HepG2 (cell line): Measurements from ENCODE around the gene TRIM3. TPM values are rescaled to one million over a fixed set of nuclear protein-coding genes. Genes with fewer than 3 reads are reported as not detected.

Experiments
- ATF7 ChIP-seq, 2 experiments: fragments of 450-650 bp in 1 of 2; sonication (generic) in 1 of 2; formaldehyde crosslinking in 1 of 2; IDR thresholded peaks; 2 replicates each; pipeline versions ENCODE4 v1.4.0 to v1.6.1; 2016 to 2020; ENCODE audit warnings: antibody characterized with exemption in 1 of 2, mild to moderate bottlenecking in 1 of 2, missing genetic modification reagents in 1 of 2
- CCDC6 ChIP-seq: sonication (generic); formaldehyde crosslinking; IDR thresholded peaks from 2 replicates; pipeline ENCODE4 v1.8.1; 2022; ENCODE audit warnings: mild to moderate bottlenecking, missing genetic modification reagents, moderate library complexity
- GATA4 ChIP-seq: sonication (generic); IDR thresholded peaks from 2 replicates; pipeline ENCODE4 v1.6.1; 2016; ENCODE audit warnings: antibody characterized with exemption, low read depth, borderline replicate concordance
- JARID2 ChIP-seq: sonication (generic); formaldehyde crosslinking; IDR thresholded peaks from 2 replicates; pipeline ENCODE4 v1.8.1; 2023; ENCODE audit warnings: missing genetic modification reagents, inconsistent platforms; ENCODE audit not compliant: insufficient replicate concordance
- JUNB ChIP-seq: sonication (generic); formaldehyde crosslinking; IDR thresholded peaks from 2 replicates; pipeline ENCODE4 v1.8.0; 2022; ENCODE audit warnings: missing genetic modification reagents, mild to moderate bottlenecking, borderline replicate concordance
- NBN ChIP-seq: fragments of 450-650 bp; conservative IDR thresholded peaks from 2 replicates; pipeline ENCODE4 v1.6.1; 2017
- NFIC ChIP-seq: IDR thresholded peaks from 2 replicates; pipeline ENCODE4 v1.6.1; 2012; ENCODE audit warnings: mild to moderate bottlenecking, low read length, inconsistent platforms
- NR2F6 ChIP-seq, 2 experiments: IDR thresholded peaks; 2 replicates each; pipeline ENCODE4 v1.6.1; 2016; ENCODE audit warnings: antibody characterized with exemption in 1 of 2, mild to moderate bottlenecking in 1 of 2
- RBAK ChIP-seq: sonication (generic); formaldehyde crosslinking; IDR thresholded peaks from 2 replicates; pipeline ENCODE4 v1.5.1; 2020; ENCODE audit warnings: mild to moderate bottlenecking, missing genetic modification reagents
- SCMH1 ChIP-seq: sonication (generic); formaldehyde crosslinking; IDR thresholded peaks from 2 replicates; pipeline ENCODE4 v1.9.0; 2021; ENCODE audit warnings: missing genetic modification reagents, mild to moderate bottlenecking, borderline replicate concordance
- TEAD2 ChIP-seq: sonication (generic); formaldehyde crosslinking; IDR thresholded peaks from 2 replicates; pipeline ENCODE4 v1.9.0; 2021; ENCODE audit warnings: missing genetic modification reagents
- TMF1 ChIP-seq: sonication (generic); formaldehyde crosslinking; IDR thresholded peaks from 2 replicates; pipeline ENCODE4 v1.8.1; 2022; ENCODE audit warnings: low read depth, missing genetic modification reagents
- WIZ ChIP-seq: sonication (generic); formaldehyde crosslinking; IDR thresholded peaks from 2 replicates; pipeline ENCODE4 v1.5.1; 2020; ENCODE audit warnings: mild to moderate bottlenecking, missing genetic modification reagents
- YY1 ChIP-seq: IDR thresholded peaks from 2 replicates; pipeline ENCODE4 v1.6.1; 2011; ENCODE audit warnings: low read length, low read depth, moderate library complexity, mild to moderate bottlenecking; ENCODE audit not compliant: insufficient read depth, insufficient replicate concordance
- ZC3H4 ChIP-seq: sonication (generic); formaldehyde crosslinking; IDR thresholded peaks from 2 replicates; pipeline ENCODE4 v1.4.0; 2020; ENCODE audit warnings: missing genetic modification reagents, borderline replicate concordance
- ZNF232 ChIP-seq: sonication (generic); formaldehyde crosslinking; IDR thresholded peaks from 2 replicates; pipeline ENCODE4 v1.4.0; 2020; ENCODE audit warnings: missing genetic modification reagents, borderline replicate concordance
- ZNF24 ChIP-seq: fragments of 450-650 bp; IDR thresholded peaks from 2 replicates; pipeline ENCODE4 v1.6.1; 2017; ENCODE audit warnings: antibody characterized with exemption, mild to moderate bottlenecking
- ZNF256 ChIP-seq: sonication (generic); formaldehyde crosslinking; conservative IDR thresholded peaks from 2 replicates; pipeline ENCODE4 v1.4.0; 2020; ENCODE audit warnings: missing genetic modification reagents
- ZNF564 ChIP-seq: sonication (generic); formaldehyde crosslinking; IDR thresholded peaks from 2 replicates; pipeline ENCODE4 v1.8.1; 2023; ENCODE audit warnings: mild to moderate bottlenecking, missing genetic modification reagents
- ZNF792 ChIP-seq: IDR thresholded peaks from 2 replicates; pipeline ENCODE4 v1.6.1; 2016
- polyA plus RNA-seq, 8 experiments: library from polyadenylated mRNA; depleted of rRNA in 3 of 8; stranded (reverse) in 7 of 8; unstranded in 1 of 8; fragments of >200 nt; fragmentation: Illumina TruSeq in 4 of 8; extraction: Trizol in 4 of 8; gene quantifications; 2 replicates each; pipeline versions ENCODE4 v1.2.1 to v1.2.3, GENCODE V29; 2011 to 2016; ENCODE audit warnings: low read depth in 4 of 8, missing spikeins in 1 of 8, mixed read lengths in 1 of 8; ENCODE audit not compliant: insufficient read depth in 1 of 8
- total RNA-seq, 5 experiments: library from RNA; depleted of rRNA; stranded (reverse); fragments of >200 nt; fragmentation: Illumina TruSeq; extraction: Trizol; gene quantifications; 2 replicates each; pipeline ENCODE4 v1.2.3, GENCODE V29; 2016; ENCODE audit warnings: low read depth in 1 of 5
- TF ChIP-seq, protein P1 (sequence below): sonication (generic); formaldehyde crosslinking; IDR thresholded peaks from 2 replicates; pipeline ENCODE4 v1.8.0; 2022; ENCODE audit warnings: mild to moderate bottlenecking, missing genetic modification reagents
- TF ChIP-seq, protein P2 (sequence below): sonication (generic); formaldehyde crosslinking; IDR thresholded peaks from 2 replicates; pipeline ENCODE4 v1.9.0; 2021; ENCODE audit warnings: missing genetic modification reagents, borderline replicate concordance
- TF ChIP-seq, protein P3 (sequence below): sonication (generic); formaldehyde crosslinking; IDR thresholded peaks from 2 replicates; pipeline ENCODE4 v1.4.0; 2020; ENCODE audit warnings: missing genetic modification reagents
- TF ChIP-seq, protein P4 (sequence below): sonication (generic); formaldehyde crosslinking; IDR thresholded peaks from 2 replicates; pipeline ENCODE4 v1.5.0; 2020; ENCODE audit warnings: mild to moderate bottlenecking, missing genetic modification reagents, moderate library complexity
- TF ChIP-seq, protein P5 (sequence below): sonication (generic); formaldehyde crosslinking; IDR thresholded peaks from 2 replicates; pipeline ENCODE4 v1.9.0; 2022; ENCODE audit warnings: low read depth, missing genetic modification reagents

TRIM3 gene
- total and polyA plus RNA-seq, 2 of the 13 experiments (the other 11 are each of a cell fraction or from before 2014, with no cell fraction given) = 3.6 to 6.3 TPM

DNA sequence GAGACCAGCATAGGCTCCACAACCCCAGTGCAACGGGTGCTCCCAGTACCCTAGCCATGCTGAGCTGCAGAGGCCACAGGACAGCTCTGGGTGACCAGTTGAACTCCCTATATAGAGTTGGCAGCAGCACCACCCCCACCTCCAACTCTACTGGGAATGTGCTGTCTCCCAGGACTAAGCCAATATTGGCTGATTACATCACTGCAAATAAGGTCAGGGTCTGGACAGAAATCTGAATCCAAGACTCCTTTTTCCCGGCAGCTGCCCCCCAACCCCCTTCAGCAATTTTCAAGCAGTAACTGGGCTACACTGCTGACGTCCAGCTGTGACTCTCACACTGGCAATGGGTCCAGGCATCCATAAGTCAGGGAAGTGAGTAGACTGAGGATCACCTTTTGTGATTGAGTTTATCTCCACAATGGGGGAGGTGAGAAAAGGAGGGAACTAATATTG lies 32.8 kb downstream of the TRIM3 start, which contains the start of gene HPX (continued):
- TF ChIP-seq, protein P1, sequence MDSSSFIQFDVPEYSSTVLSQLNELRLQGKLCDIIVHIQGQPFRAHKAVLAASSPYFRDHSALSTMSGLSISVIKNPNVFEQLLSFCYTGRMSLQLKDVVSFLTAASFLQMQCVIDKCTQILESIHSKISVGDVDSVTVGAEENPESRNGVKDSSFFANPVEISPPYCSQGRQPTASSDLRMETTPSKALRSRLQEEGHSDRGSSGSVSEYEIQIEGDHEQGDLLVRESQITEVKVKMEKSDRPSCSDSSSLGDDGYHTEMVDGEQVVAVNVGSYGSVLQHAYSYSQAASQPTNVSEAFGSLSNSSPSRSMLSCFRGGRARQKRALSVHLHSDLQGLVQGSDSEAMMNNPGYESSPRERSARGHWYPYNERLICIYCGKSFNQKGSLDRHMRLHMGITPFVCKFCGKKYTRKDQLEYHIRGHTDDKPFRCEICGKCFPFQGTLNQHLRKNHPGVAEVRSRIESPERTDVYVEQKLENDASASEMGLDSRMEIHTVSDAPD (CRISPR knock-in tag) = no peak
- no peak for TF ChIP-seq ZNF256 (CRISPR knock-in tag)
- TF ChIP-seq TMF1 (CRISPR knock-in tag) = no peak
- TF ChIP-seq SCMH1 (CRISPR knock-in tag) = no peak
- TF ChIP-seq ZC3H4 (CRISPR knock-in tag) = no peak
- TF ChIP-seq GATA4 = no peak
- no peak for TF ChIP-seq WIZ
- TF ChIP-seq ZNF564 (CRISPR knock-in tag) = no peak
- TF ChIP-seq YY1 = no peak
- TF ChIP-seq ZNF24 = no peak
- peak; percentile 76 for TF ChIP-seq NR2F6 (IDR thresholded peaks at IDR 0.05)
- peak; percentile 82 for TF ChIP-seq NR2F6 (CRISPR knock-in tag; IDR thresholded peaks at IDR 0.05)
- TF ChIP-seq ATF7 (IDR thresholded peaks at IDR 0.05) = no peak
- TF ChIP-seq ATF7 (CRISPR knock-in tag; IDR thresholded peaks at IDR 0.05) = no peak
- no peak for TF ChIP-seq CCDC6 (CRISPR knock-in tag)
- no peak for TF ChIP-seq TEAD2 (CRISPR knock-in tag)
- TF ChIP-seq ZNF792 (CRISPR knock-in tag) = peak; percentile 40; the same call in 1 of the 2 replicates
- no peak for TF ChIP-seq JARID2 (CRISPR knock-in tag)
- TF ChIP-seq, protein P2, sequence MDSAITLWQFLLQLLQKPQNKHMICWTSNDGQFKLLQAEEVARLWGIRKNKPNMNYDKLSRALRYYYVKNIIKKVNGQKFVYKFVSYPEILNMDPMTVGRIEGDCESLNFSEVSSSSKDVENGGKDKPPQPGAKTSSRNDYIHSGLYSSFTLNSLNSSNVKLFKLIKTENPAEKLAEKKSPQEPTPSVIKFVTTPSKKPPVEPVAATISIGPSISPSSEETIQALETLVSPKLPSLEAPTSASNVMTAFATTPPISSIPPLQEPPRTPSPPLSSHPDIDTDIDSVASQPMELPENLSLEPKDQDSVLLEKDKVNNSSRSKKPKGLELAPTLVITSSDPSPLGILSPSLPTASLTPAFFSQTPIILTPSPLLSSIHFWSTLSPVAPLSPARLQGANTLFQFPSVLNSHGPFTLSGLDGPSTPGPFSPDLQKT (CRISPR knock-in tag) = no peak
- TF ChIP-seq, protein P3, sequence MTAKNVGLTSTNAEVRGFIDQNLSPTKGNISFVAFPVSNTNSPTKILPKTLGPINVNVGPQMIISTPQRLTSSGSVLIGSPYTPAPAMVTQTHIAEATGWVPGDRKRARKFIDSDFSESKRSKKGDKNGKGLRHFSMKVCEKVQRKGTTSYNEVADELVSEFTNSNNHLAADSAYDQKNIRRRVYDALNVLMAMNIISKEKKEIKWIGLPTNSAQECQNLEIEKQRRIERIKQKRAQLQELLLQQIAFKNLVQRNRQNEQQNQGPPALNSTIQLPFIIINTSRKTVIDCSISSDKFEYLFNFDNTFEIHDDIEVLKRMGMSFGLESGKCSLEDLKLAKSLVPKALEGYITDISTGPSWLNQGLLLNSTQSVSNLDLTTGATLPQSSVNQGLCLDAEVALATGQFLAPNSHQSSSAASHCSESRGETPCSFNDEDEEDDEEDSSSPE = no peak
- TF ChIP-seq NBN = no peak
- TF ChIP-seq, protein P4, sequence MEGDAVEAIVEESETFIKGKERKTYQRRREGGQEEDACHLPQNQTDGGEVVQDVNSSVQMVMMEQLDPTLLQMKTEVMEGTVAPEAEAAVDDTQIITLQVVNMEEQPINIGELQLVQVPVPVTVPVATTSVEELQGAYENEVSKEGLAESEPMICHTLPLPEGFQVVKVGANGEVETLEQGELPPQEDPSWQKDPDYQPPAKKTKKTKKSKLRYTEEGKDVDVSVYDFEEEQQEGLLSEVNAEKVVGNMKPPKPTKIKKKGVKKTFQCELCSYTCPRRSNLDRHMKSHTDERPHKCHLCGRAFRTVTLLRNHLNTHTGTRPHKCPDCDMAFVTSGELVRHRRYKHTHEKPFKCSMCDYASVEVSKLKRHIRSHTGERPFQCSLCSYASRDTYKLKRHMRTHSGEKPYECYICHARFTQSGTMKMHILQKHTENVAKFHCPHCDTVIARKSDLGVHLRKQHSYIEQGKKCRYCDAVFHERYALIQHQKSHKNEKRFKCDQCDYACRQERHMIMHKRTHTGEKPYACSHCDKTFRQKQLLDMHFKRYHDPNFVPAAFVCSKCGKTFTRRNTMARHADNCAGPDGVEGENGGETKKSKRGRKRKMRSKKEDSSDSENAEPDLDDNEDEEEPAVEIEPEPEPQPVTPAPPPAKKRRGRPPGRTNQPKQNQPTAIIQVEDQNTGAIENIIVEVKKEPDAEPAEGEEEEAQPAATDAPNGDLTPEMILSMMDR = peak; percentile 1; the same call in 1 of the 2 replicates
- TF ChIP-seq JUNB = no peak
- TF ChIP-seq ZNF232 (CRISPR knock-in tag) = no peak
- no peak for TF ChIP-seq RBAK (CRISPR knock-in tag)
- TF ChIP-seq, protein P5, sequence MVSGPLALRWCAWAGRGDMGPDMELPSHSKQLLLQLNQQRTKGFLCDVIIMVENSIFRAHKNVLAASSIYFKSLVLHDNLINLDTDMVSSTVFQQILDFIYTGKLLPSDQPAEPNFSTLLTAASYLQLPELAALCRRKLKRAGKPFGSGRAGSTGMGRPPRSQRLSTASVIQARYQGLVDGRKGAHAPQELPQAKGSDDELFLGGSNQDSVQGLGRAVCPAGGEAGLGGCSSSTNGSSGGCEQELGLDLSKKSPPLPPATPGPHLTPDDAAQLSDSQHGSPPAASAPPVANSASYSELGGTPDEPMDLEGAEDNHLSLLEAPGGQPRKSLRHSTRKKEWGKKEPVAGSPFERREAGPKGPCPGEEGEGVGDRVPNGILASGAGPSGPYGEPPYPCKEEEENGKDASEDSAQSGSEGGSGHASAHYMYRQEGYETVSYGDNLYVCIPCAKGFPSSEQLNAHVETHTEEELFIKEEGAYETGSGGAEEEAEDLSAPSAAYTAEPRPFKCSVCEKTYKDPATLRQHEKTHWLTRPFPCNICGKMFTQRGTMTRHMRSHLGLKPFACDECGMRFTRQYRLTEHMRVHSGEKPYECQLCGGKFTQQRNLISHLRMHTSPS (CRISPR knock-in tag) = 0 out of 2 replicates have a peak, but pooled peaks have one; percentile 54
- no peak for TF ChIP-seq NFIC
